ENCODE data around the gene CARD11.

DNA sequence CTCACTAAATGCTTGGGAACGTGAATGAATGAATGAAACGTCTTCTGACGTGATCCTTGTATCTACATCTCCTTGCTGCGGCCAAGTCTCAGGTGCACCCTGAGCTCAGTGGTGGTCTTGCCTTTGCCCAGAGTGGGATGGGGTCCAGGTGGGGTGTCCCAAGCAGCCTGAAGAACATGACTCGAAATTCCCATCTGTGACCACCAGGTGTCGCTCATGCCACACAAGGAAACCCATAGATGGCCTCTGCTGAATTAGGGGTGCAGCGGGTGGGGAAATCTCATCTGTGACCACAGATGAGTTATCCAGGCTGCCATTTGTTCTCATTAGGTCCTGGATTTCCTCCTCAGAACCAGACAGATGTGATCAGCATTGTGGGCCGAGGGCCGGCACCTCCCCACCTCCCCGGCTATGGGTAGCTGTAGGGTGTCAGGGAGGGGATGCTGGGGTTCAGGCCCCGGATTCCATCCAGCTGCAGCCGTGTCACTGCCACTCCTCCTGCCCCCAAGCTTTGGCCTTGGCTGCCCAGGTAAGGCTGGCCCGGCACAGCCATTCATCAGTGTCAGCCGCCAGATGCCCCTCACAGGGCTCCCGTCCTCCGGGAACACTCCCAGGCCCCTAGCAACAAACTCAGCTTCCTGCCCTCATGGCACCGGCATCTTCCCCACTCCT lies 178.5 kb downstream of the CARD11 start:
- TF ChIP-seq, protein P1, sequence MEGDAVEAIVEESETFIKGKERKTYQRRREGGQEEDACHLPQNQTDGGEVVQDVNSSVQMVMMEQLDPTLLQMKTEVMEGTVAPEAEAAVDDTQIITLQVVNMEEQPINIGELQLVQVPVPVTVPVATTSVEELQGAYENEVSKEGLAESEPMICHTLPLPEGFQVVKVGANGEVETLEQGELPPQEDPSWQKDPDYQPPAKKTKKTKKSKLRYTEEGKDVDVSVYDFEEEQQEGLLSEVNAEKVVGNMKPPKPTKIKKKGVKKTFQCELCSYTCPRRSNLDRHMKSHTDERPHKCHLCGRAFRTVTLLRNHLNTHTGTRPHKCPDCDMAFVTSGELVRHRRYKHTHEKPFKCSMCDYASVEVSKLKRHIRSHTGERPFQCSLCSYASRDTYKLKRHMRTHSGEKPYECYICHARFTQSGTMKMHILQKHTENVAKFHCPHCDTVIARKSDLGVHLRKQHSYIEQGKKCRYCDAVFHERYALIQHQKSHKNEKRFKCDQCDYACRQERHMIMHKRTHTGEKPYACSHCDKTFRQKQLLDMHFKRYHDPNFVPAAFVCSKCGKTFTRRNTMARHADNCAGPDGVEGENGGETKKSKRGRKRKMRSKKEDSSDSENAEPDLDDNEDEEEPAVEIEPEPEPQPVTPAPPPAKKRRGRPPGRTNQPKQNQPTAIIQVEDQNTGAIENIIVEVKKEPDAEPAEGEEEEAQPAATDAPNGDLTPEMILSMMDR (IDR thresholded peaks at IDR 0.05): peak; percentile 79 to 95 (median 83)
- TF ChIP-seq EP300 (IDR thresholded peaks at IDR 0.05) (no peak), POLR2A (IDR thresholded peaks at IDR 0.05; ENCODE audit: low read depth) (no peak), POLR2AphosphoS5 (IDR thresholded peaks at IDR 0.05) (no peak)

All from esophagus muscularis mucosa (tissue), 4 donors.